HCT116 (cell line): ENCODE measurements around the gene SPINK5.

ENCODE experiments used
- MAX ChIP-seq: IDR thresholded peaks from 2 replicates; pipeline ENCODE4 v1.6.1; 2012
- POLR2A ChIP-seq: IDR thresholded peaks from 2 replicates; pipeline ENCODE4 v1.7.0; 2011; ENCODE audit warnings: borderline replicate concordance; ENCODE audit not compliant: insufficient read depth, insufficient read length; ENCODE audit errors: extremely low read depth
- SP1 ChIP-seq: IDR thresholded peaks from 2 replicates; pipeline ENCODE4 v1.6.1; 2012; ENCODE audit warnings: low read depth
- TF ChIP-seq, protein P1 (sequence below), 3 experiments: fragments of 200-600 bp in 1 of 3; sonication (generic) in 1 of 3; IDR thresholded peaks in 2 of 3; conservative IDR thresholded peaks in 1 of 3; 2 replicates each; pipeline ENCODE4 v1.5.1; 2012 to 2017; ENCODE audit warnings: low read depth in 2 of 3, low read length in 2 of 3, antibody characterized with exemption in 1 of 3, borderline replicate concordance in 1 of 3, control low read depth in 1 of 3, mild to moderate bottlenecking in 1 of 3, mixed read lengths in 1 of 3, mixed run types in 1 of 3, moderate library complexity in 1 of 3; ENCODE audit not compliant: insufficient read depth in 1 of 3

- TF ChIP-seq, protein P1, sequence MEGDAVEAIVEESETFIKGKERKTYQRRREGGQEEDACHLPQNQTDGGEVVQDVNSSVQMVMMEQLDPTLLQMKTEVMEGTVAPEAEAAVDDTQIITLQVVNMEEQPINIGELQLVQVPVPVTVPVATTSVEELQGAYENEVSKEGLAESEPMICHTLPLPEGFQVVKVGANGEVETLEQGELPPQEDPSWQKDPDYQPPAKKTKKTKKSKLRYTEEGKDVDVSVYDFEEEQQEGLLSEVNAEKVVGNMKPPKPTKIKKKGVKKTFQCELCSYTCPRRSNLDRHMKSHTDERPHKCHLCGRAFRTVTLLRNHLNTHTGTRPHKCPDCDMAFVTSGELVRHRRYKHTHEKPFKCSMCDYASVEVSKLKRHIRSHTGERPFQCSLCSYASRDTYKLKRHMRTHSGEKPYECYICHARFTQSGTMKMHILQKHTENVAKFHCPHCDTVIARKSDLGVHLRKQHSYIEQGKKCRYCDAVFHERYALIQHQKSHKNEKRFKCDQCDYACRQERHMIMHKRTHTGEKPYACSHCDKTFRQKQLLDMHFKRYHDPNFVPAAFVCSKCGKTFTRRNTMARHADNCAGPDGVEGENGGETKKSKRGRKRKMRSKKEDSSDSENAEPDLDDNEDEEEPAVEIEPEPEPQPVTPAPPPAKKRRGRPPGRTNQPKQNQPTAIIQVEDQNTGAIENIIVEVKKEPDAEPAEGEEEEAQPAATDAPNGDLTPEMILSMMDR (IDR thresholded peaks at IDR 0.05 in 2 of 3, conservative IDR thresholded peaks at IDR 0.05 in 1 of 3; ENCODE audit: borderline replicate concordance in 1 of 3, insufficient read depth in 1 of 3, low read depth in 2 of 3, low read length in 2 of 3): no peak
- TF ChIP-seq SP1 (no peak), MAX (no peak), POLR2A (no peak)
Observed at GRCh38 chr5:148060309-148060708, 3.5 kb upstream of the SPINK5 start.
